ENCODE data around the gene LIPC.

The LIPC gene

GRCh38 chr15:58565619-58566018 lies 133.8 kb downstream of the LIPC start:
- no peak for DNase-seq (ENCODE audit: extremely low spot score)
- TF ChIP-seq CTCF (IDR thresholded peaks at IDR 0.05; ENCODE audit: control extremely low read depth, extremely low read depth, low read depth, missing control alignments) = no peak
- ChIA-PET POLR2A (interaction anchor here (0.7 kb wide), 1 partner anchor 239 kb away, joined by 8 read pairs; no protein-coding TSS in a partner anchor), CTCF (interaction anchor here (0.8 to 2.1 kb wide), 2 partner anchors 9 to 24 kb away, joined by 3 to 6 read pairs; no protein-coding TSS in a partner anchor)

GRCh38 chr15:58566029-58566428 lies 134.2 kb downstream of the LIPC start:
- no peak for TF ChIP-seq CTCF (IDR thresholded peaks at IDR 0.05; ENCODE audit: control extremely low read depth, extremely low read depth, low read depth, missing control alignments)
- POLR2A ChIA-PET = interaction anchor here (0.7 kb wide), 1 partner anchor 240 kb away, joined by 8 read pairs; no protein-coding TSS in a partner anchor
- no peak for DNase-seq (ENCODE audit: extremely low spot score)
- CTCF ChIA-PET = interaction anchor here (0.8 to 2.1 kb wide), 2 partner anchors 9 to 24 kb away, joined by 3 to 6 read pairs; no protein-coding TSS in a partner anchor

GRCh38 chr15:58568157-58568571 lies 136.4 kb downstream of the LIPC start:
- POLR2A ChIA-PET = no interaction called here
- no peak for DNase-seq (ENCODE audit: extremely low spot score)

GRCh38 chr15:58569455-58569854 lies 137.7 kb downstream of the LIPC start:
- ChIA-PET CTCF (interaction anchor here (1.4 to 1.7 kb wide), 3 partner anchors 10 to 342 kb away, joined by 4 to 5 read pairs (median 4); no protein-coding TSS in a partner anchor), POLR2A (no interaction called here)
- no peak for TF ChIP-seq CTCF (IDR thresholded peaks at IDR 0.05; ENCODE audit: control extremely low read depth, extremely low read depth, low read depth, missing control alignments)
- DNase-seq (ENCODE audit: extremely low spot score) = no peak

More at GRCh38 chr15:58568157-58568571, 136.4 kb downstream of the LIPC start:
- CTCF ChIA-PET = interaction anchor here (0.7 to 1.5 kb wide), 4 partner anchors 9 to 341 kb away, joined by 3 to 5 read pairs (median 4); partner anchors contain the start of gene ADAM10
- TF ChIP-seq CTCF (IDR thresholded peaks at IDR 0.05; ENCODE audit: control extremely low read depth, extremely low read depth, low read depth, missing control alignments) = no peak

- CTCF ChIA-PET = no interaction called here
- no peak for DNase-seq (ENCODE audit: extremely low spot score)
- no peak for TF ChIP-seq CTCF (IDR thresholded peaks at IDR 0.05; ENCODE audit: control extremely low read depth, extremely low read depth, low read depth, missing control alignments)
- POLR2A ChIA-PET = no interaction called here
These were observed 139.7 kb downstream of the LIPC start for GRCh38 chr15:58571491-58571890.

GRCh38 chr15:58572521-58572920 lies 140.7 kb downstream of the LIPC start:
- POLR2A ChIA-PET = no interaction called here
- no peak for DNase-seq (ENCODE audit: extremely low spot score)
- CTCF ChIA-PET = interaction anchor here (1.4 kb wide), 1 partner anchor 14 kb away, joined by 3 read pairs; no protein-coding TSS in a partner anchor
- TF ChIP-seq CTCF (IDR thresholded peaks at IDR 0.05; ENCODE audit: control extremely low read depth, extremely low read depth, low read depth, missing control alignments) = no peak
